PC-3 (cell line): ENCODE data around the gene DIO1.

ENCODE experiments used
- EZH2 ChIP-seq: fragments of 300-600 bp; sonication (generic); IDR thresholded peaks from one replicate; pipeline ENCODE4 v1.6.1; 2017; ENCODE audit warnings: antibody characterized with exemption, mild to moderate bottlenecking, low read length; ENCODE audit not compliant: unreplicated experiment
- TF ChIP-seq, protein P1 (sequence below): fragments of 300-600 bp; sonication (generic); conservative IDR thresholded peaks from 2 replicates; pipeline ENCODE4 v1.5.1; 2017; ENCODE audit warnings: antibody characterized with exemption, low read depth, mild to moderate bottlenecking, low read length

DNA sequence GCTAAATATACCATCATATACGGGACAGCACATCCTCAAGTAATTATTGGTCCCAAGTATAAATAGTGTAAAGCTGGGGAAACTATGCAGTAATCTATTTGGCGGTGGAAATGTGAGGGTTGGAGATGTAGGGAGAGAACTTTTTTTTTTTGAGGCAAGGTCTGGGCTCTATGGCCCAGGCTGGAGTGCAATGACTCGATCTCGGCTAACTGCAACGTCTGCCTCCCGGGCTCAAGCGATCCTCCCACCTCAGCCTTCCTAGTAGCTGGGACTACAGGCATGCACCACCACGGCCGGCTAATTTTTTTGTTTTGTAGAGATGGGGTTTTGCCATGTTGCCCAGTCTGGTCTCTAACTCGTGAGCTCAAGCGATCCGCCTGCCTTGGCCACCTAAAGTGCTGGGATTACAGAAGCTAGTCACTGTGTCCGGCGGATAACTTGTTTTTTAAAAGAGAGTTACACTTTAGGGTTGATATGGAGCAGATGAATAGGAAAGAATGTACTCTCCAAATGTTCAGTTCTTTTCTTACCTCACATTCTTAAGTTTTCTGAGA lies 49.6 kb downstream of the DIO1 start:
- TF ChIP-seq, protein P1, sequence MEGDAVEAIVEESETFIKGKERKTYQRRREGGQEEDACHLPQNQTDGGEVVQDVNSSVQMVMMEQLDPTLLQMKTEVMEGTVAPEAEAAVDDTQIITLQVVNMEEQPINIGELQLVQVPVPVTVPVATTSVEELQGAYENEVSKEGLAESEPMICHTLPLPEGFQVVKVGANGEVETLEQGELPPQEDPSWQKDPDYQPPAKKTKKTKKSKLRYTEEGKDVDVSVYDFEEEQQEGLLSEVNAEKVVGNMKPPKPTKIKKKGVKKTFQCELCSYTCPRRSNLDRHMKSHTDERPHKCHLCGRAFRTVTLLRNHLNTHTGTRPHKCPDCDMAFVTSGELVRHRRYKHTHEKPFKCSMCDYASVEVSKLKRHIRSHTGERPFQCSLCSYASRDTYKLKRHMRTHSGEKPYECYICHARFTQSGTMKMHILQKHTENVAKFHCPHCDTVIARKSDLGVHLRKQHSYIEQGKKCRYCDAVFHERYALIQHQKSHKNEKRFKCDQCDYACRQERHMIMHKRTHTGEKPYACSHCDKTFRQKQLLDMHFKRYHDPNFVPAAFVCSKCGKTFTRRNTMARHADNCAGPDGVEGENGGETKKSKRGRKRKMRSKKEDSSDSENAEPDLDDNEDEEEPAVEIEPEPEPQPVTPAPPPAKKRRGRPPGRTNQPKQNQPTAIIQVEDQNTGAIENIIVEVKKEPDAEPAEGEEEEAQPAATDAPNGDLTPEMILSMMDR, result no peak
- no peak for TF ChIP-seq EZH2
